Posterior vena cava (tissue), 2 donors: ENCODE measurements around the gene MTCP1. TPM values are rescaled to one million over a fixed set of nuclear protein-coding genes. Genes with fewer than 3 reads are reported as not detected.

Experiments used
- DNase-seq: peaks from one replicate; pipeline ENCODE4 v3.0.0-alpha.2; 2020; ENCODE audit warnings: low spot score
- intact Hi-C, 2 donors: fragments of 100-400 bp; cut with DNase I; formaldehyde crosslinking; loops; one replicate each; pipeline versions ENCODE4 v1.14.1 to v1.14.2; 2022 to 2023
- total RNA-seq, 2 donors: library from RNA; stranded (reverse); fragmentation: NEBNext Ultra II Directional; extraction: Animal tissue kit (Norgen Biotek cat#: 25700); gene quantifications; one replicate each; pipeline ENCODE4 v1.2.1, GENCODE V29; 2021
- donor health status: DM: yes; HTN: yes; CAD: no.
- donor health status: DM: yes; HTN: yes; CAD: no.

The MTCP1 gene
- total RNA-seq, 2 donors from 2014 or later = 15.7 to 22.7 TPM

DNA sequence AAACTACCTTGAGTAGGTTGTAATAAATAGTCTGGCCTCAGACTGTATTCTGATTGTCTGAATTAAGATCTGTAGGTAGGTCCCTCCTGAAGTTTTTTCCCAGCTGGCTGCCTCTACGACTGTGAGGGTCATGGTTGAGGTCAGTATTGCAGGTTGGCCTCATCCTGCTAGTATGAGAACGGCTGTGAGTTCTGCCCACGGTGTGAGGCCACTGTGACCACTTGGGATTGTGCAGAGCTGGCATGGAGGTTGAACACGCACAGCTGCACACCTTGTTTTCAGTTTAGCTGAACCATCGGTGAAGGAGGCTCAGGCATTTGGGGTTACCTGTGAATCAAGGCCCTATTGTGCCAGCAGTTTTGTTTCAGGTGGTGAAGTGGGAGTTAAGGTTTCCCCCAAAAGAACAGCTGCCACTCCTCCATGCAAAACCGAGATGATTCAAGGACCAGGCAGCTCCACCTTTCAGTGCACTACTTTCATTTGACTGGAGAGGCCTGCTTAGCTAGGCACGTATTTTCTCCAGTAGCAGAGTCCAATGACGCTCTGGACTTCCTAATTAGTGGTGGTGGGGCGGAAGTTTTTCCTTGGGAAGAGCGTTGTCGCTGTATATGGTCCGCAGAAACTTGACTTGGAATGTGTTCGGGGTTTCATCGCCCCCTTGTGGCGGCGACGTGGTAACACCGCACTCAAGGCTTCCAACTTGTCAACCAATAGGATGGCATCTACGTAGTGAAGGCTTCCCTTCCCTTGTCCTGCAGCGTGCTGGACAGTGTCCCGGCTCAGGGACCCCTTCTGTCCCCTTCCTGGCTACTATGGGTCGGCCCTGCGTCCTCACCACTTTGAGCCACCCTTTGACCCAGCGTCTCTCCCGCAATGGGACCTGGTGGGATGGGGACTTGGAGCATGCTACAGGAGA is 13.8 kb downstream of the MTCP1 start:
- DNase-seq = peak; percentile 85
- intact Hi-C loops = no loop called here

DNA sequence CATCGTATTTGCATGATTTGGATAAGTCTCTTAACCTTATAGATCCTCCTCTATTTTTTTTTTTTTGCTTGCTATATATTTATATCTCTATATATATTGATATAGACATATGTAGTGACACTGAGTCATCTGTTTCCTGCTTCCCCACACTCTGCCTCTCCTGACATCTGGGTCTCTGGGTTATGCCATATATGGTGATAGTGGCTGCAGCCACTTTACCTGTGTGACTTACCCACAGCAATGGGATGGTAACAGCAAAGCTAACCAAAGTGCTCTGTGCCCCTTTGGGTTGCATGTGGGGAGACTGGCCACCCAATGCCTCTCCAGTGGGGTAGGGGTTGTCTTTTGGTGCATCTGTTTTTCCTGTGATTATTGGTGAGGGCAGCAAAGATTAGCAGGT is 14.5 kb downstream of the MTCP1 start:
- no peak for DNase-seq
- intact Hi-C loops = no loop called here

DNA sequence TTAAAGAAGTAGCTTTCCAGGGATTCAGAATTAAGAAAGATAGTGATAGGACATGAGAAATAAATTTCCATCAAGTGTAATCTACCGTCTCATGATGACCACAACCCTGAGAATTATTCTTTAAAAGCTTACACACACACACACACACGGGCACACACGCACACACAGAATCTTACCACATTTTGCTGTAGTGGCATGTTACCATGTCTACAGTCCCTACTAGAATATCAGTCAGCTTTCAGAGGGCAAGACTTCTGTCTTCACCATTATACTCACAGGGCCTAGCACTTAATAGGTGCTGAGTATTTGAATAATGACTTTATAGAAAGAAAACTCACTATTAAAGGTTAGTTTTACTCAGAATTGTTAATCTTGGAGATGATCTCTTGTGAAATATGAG is 15.4 kb downstream of the MTCP1 start:
- no peak for DNase-seq
- intact Hi-C loops = no loop called here

DNA sequence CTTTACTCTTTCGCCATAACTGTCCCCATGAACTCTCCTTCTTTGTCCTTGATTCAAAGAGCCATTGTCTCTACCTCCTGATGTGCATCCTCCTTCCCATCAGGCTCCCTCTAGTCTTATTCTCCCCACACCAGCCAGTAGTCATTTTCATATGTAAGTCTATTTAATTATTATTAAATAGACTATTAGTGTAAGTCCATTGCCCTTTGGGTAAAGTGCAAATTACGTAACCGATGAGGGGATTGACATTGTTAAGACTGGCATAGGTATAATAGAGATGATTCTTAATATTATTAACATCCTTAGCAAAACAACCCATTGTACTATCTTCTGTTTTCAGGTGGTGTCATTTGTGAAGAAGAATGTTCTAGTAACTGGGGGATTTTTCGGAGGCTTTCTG is 16.7 kb downstream of the MTCP1 start:
- DNase-seq = no peak
- intact Hi-C loops = no loop called here

DNA sequence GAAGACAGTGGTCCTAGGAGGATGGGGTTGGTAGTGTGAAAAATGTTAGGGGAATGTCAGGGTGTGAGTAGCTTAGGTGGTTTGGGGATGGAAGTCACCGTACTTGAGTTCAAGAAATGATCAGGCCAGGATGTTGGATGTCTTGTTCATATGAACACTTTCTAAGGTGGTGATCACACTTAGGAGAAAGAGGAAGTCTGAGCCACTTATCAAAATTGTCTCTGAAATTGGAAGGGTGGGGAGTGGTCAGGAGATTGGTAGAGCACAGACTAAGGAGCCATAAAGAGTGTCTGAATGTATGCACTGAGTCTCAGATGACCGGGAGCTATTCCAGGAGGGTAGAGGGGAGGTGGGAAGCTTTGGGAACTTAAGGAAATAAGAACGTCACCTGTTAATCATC is 17.3 kb downstream of the MTCP1 start:
- DNase-seq = no peak
- intact Hi-C loops = no loop called here

DNA sequence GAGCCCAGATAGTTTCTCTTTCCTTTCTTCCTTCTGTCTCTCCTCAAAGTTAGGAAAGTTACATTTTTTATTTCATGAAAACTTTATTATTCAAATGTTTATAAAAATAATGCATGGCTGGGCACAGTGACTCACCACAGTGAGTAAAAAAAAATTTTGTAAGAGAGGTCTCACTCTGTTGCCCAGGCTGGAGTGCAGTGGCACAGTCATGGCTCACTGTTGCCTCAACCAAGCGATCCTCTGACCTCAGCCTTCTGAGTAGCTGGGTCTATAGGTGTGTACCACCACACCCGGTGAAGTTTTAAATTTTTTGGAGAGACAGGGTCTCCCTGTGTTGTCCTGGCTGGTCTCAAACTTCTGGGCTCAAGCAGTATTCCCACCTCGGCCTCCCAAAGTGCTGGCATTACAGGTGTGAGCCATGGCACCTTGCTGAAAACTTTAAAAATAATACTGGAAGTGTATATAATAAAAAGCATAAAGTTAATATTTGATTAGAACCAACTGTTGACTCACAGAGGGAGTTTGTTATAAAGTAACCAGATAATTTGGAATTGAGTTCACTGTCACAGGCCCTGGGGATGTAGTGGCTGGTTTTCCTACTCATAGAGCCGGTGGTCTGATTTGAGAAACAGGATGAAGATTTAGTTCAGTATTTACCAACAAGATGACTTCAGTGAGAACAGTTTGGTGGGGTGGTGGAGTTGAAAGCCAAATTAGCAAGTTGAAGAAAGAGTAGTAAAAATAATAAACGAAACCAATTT is 18.0 kb downstream of the MTCP1 start:
- no peak for DNase-seq
- intact Hi-C loops = no loop called here

DNA sequence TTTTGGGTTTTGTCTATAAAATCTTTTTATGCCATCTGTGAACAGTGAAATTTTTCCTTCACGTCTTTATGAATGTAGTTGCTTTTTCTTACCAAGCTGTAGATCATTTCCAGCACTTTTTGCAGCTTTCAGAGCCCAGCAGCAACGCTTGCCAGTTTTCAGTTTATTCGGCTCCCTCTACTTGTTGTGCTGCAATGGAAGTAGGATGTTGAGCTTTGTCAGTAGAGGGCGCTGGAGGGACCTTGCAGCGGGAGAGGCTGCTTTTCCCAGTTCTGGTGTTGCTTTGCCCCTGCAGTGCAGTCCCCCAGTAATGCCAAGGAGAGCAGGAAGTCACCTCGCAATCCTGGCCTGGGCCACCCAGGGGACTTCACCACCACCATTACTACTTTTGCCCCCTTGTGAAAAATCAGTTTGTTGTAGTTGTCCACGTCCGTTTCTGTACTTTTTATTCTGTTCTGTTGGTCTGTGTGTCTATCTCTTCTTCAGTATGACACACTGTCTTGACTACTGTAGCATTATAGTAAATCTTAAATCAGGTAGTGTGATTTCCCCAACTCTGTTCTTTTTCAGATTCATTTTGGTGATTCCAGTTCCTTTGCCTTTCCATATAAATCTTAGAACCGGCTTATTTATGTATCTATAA is 21.8 kb downstream of the MTCP1 start:
- no peak for DNase-seq
- intact Hi-C loops = no loop called here

DNA sequence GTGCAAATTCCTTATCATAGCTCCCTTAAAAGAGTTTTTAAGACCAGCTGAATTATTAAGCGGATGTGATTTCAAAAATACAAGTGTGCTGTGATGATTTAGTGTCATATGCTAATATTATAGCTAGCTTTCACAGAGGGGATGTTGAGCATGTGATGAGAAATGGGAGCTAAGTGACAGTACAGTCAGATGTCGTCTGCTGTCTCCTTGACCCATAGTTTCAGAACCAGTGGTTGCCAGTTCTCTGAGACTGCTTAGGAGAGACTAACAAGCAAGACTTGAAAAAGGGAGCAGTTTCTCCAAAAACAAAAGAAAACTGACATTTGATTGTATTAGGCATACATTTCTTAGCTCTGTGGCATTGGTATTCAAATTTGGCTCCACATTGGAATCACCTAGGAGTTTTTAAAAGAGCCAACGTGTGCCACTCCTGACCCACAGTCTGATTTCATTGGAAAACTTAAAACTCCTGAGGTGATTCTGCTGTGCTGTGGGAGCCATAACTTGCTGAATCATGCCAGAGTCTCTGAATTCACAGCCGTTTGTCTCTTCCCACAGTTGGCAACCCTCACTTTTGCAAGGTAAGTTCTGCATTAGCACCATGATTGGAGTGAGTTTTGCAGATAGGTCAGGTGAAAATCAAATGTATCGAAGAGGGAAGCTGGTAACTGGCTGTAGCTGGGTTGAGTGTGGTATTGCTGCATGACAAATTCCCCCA is 24.0 kb downstream of the MTCP1 start:
- DNase-seq = no peak
- intact Hi-C loops = no loop called here

DNA sequence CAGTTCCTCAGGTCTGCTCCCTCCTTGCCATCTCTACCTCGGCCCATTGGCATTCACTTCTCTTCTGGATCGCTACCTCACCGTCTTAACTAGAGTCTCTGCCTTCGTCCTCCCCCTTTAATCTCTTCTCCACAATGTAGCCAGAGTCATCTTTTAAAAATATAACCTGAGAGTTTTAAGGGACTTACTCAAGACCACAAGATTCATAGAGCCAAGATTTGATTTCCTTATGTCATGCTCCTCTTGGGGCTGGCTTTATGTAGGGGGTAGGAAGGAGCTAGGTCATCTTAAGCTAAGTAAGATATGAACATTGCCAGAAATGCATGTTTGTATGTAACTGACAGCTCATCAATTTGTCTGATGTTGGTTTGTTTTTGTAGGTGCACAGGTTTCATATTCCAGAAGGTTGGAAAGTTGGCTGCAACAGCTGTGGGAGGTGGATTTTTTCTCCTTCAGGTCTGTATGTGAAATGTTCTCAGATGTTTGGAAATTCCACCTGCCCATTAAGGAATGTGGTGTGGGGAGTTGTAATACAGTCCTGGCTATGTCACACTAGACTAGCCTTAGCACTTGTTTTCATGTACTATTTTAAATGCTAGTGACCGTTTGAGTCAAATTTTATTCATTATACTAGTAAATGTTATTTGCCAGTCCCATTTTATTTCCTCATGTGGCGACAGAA is 24.7 kb downstream of the MTCP1 start:
- intact Hi-C loops = no loop called here
- no peak for DNase-seq

DNA sequence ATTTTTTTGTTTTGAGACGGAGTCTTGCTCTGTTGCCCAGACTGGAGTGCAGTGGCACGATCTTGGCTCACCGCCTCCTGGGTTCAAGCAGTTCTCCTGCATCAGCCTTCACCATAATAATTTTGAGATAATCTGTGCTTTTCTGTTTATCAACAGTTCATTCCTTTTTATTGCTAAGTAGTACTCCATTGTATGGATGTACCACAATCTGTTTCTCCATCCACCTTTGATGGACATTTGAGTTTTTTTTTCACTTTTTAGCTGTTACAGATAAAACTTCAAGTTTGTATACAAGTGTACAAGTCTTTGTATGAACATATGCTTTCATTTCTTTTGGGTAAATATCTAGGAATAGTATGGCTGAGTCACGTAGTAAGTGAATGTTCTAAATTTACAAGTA is 35.2 kb downstream of the MTCP1 start:
- no peak for DNase-seq
- intact Hi-C loops = loop anchor here in 1 of 2 donors (5.0 kb wide), 1 partner anchor 278 kb away; no protein-coding TSS in a partner anchor

DNA sequence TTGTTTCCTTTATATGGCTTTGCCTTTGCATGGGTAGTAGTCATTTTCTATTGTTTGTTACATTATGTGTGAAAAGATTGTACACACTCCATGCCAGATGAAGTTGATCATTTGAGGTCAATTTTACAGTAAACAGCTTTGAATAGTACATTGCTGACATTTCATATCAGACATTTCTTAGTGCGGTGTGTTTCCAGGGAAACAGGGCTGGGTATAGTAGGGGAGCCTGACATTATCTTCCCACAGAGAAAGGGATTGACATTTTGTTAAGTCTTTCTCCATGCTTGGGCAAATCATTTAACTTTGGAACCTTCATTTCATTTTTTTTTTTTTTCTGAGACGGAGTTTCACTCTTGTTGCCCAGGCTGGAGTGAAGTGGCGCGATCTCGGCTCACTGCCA is 39.3 kb downstream of the MTCP1 start:
- DNase-seq = no peak
- intact Hi-C loops = no loop called here

DNA sequence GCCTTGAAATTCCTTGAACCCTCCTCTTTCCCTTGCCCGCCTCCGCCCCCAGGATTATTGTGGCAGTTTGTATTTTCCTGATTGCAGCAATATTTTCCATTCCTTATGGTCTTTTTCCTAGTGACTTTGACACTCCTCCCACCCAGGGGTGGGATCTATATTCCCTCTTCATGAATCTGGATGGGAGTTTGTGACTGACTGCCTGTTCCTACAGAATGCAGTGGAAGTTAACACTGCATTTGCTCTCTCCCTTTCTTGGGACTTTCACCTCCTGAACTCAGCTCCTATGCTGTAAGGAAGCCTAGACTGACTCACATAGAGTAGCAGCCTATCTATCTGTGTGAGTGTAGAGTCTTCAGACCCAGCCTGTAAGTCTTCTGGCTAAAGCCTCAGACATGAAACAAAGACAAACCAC is 42.1 kb downstream of the MTCP1 start:
- intact Hi-C loops = no loop called here
- DNase-seq = no peak

DNA sequence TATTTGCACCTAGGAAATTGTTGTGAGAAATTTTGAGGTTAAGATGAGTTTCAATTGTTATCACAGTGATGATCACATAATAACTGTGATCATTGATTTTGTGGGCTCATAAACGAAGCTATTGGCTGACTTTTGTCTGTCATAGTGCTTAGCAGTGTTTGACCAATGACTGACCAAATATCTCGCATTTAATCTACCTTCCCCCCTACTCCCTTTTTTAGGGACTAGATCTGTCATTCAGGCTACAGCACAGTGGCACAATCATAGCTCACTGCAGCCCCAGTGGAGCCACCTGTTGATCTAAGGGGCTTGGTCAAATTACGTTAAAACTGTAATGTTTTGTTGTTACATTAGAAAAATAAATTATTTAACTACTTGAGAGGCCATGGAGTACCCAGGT is 42.8 kb downstream of the MTCP1 start:
- intact Hi-C loops = no loop called here
- no peak for DNase-seq

DNA sequence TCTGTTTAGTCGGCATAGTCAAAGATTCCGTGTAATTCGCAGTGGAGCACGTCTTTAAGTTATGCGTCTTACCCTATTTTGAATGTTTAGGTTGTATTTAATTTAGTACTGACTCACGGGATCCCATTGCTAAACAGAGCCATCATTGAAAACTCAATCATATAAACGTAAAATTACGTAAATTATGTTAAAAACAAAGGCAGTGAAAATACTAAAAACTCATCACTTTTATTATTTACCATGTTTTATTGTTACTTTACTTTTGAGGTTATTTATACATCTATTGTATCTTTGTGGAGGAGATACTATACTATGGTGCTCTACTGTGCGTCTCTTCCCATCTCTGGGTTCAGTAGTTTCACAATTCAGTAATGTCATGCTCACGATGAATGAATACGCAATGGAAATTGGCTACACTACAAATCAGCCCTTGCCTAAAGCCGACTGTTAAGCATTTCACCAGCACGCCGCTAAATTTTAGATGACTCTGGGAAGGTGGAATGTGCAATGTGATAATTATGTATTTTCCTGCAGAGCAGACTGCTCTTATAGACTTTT is 43.3 kb downstream of the MTCP1 start:
- DNase-seq = no peak
- intact Hi-C loops = no loop called here

DNA sequence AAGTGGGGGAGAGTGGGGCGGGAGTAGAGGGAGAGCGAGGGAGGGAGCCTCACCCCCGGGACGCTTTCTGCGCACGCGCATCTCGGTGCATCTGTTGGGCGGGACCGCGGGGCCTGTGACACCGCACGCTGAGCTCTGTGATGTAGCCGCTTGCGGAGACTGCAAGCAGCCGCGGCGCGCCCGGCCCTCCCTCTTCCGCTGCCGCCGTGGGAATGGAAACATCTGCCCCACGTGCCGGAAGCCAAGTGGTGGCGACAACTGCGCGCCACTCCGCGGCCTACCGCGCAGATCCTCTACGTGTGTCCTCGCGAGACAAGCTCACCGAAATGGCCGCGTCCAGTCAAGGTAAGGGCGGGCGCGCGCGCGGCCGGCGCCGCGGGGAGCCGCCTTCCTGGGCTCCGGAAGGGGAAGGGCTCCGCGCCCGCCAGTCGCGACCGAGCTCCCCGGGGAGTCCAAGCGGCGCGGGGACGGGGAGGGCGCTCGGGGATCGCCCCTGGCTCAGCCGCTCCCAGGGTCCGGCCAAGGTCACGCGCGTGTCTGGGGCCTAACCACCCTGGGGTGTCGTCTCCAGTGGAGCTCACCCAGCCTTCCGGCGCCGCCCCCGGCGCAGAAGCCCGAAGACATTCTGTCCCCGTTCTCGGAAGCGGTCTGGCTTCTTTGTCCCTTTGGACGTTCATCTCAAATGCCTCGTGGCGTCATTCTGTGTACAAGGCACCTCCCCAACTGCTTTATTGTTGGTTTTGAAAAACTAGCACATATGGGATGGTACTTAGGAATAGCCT is 44.0 kb downstream of the MTCP1 start, which contains the start of gene FUNDC2:
Gene FUNDC2, plus strand, starts transcription at position 118 of the 782 bp plus-strand sequence. Its CDS starts 95 bp downstream, at position 213.
- peak; percentile 98 for DNase-seq
- intact Hi-C loops = no loop called here

DNA sequence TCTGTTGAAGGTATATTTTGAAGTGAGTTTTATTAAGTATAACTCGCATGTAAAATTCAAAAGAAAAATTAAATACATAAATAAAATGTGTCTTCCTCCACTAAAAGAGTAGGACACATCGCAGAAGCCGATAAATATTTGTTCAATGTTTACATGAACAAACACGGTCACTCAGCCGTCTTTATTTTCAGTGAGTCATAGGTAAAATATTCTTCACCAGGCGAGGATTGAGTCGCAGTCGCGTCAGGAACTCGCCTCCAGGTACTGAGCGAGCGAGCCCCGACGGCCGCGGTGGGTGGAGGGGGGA is 44.6 kb downstream of the MTCP1 start:
- intact Hi-C loops = no loop called here

DNA sequence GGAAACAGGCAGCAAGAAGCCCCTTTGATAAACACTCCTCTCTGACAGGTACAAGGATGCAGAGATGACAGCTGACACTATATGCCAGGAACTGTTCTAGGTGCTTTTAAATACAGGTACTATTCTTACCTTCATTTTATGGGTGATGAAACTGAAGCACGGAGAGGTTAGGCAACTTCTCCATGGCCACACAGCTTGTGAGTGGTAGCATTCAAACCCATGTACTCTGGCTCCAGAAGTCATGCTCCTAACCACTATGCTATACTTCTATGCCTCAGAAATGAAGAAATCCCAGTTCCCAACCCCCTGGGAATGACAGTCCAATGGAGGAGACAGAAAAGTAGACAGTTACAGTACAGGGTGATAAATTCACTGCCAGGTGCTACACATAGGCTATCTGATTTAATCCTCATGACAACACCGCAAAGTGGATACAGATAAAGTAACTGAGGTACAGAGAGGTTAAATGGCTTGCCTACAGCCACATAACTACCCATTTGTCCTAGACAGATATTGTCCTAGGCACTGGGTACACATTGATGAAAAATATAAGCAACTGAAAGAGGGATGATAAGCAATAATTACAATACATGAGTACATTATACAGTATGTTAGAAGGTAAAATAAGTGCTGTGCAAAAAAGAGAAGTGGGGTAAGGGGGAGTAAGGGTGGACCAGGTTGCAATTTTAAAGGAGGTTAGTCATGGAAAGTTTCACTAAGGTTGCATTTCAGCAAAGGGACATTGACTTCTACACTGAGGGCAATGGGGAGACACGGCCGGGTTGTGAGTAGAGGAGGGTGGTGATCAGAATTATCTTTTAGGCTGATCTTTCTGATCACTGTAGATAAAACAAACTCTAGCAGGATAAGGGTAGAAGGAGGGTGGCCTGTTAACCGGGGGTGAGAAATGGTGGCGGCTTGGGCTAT is 46.8 kb downstream of the MTCP1 start:
- DNase-seq = no peak
- intact Hi-C loops = no loop called here

More for the DNA sequence above, 44.6 kb downstream of the MTCP1 start:
- no peak for DNase-seq
